Measurements from ENCODE around the gene NEBL.

GRCh38 chr10:20882091-20882490, 15.0 kb downstream of the NEBL start:
- TF ChIP-seq, protein P1, sequence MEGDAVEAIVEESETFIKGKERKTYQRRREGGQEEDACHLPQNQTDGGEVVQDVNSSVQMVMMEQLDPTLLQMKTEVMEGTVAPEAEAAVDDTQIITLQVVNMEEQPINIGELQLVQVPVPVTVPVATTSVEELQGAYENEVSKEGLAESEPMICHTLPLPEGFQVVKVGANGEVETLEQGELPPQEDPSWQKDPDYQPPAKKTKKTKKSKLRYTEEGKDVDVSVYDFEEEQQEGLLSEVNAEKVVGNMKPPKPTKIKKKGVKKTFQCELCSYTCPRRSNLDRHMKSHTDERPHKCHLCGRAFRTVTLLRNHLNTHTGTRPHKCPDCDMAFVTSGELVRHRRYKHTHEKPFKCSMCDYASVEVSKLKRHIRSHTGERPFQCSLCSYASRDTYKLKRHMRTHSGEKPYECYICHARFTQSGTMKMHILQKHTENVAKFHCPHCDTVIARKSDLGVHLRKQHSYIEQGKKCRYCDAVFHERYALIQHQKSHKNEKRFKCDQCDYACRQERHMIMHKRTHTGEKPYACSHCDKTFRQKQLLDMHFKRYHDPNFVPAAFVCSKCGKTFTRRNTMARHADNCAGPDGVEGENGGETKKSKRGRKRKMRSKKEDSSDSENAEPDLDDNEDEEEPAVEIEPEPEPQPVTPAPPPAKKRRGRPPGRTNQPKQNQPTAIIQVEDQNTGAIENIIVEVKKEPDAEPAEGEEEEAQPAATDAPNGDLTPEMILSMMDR (conservative IDR thresholded peaks at IDR 0.05; ENCODE audit: low read depth in 2 of 2), result no peak
- TF ChIP-seq EZH2 (IDR thresholded peaks at IDR 0.05; ENCODE audit: low read depth, unreplicated experiment) (no peak), ZNF331 (CRISPR knock-in tag; IDR thresholded peaks at IDR 0.05; ENCODE audit: low read depth) (no peak), POLR2AphosphoS5 (IDR thresholded peaks at IDR 0.05; ENCODE audit: low read depth) (no peak), CREB1 (CRISPR knock-in tag; IDR thresholded peaks at IDR 0.05; ENCODE audit: low read depth) (no peak), EZH2phosphoT487 (IDR thresholded peaks at IDR 0.05; ENCODE audit: unreplicated experiment) (no peak), ETS1 (IDR thresholded peaks at IDR 0.05) (no peak)
- TF ChIP-seq, protein P2, sequence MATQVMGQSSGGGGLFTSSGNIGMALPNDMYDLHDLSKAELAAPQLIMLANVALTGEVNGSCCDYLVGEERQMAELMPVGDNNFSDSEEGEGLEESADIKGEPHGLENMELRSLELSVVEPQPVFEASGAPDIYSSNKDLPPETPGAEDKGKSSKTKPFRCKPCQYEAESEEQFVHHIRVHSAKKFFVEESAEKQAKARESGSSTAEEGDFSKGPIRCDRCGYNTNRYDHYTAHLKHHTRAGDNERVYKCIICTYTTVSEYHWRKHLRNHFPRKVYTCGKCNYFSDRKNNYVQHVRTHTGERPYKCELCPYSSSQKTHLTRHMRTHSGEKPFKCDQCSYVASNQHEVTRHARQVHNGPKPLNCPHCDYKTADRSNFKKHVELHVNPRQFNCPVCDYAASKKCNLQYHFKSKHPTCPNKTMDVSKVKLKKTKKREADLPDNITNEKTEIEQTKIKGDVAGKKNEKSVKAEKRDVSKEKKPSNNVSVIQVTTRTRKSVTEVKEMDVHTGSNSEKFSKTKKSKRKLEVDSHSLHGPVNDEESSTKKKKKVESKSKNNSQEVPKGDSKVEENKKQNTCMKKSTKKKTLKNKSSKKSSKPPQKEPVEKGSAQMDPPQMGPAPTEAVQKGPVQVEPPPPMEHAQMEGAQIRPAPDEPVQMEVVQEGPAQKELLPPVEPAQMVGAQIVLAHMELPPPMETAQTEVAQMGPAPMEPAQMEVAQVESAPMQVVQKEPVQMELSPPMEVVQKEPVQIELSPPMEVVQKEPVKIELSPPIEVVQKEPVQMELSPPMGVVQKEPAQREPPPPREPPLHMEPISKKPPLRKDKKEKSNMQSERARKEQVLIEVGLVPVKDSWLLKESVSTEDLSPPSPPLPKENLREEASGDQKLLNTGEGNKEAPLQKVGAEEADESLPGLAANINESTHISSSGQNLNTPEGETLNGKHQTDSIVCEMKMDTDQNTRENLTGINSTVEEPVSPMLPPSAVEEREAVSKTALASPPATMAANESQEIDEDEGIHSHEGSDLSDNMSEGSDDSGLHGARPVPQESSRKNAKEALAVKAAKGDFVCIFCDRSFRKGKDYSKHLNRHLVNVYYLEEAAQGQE (IDR thresholded peaks at IDR 0.05; ENCODE audit: unreplicated experiment), result no peak

Measured in GM23338 (cell line).